Retina (tissue), 1 donor: ENCODE results near the gene SRP19.
"Not testable (repeated sequence)": the region's sequence is repeated elsewhere in the genome, so short reads cannot be mapped to it uniquely, and the experiment has no call there.

Source experiments
- DNase-seq: peaks from one replicate; pipeline ENCODE4 v3.0.0-alpha.2; 2016

Gene SRP19

DNA sequence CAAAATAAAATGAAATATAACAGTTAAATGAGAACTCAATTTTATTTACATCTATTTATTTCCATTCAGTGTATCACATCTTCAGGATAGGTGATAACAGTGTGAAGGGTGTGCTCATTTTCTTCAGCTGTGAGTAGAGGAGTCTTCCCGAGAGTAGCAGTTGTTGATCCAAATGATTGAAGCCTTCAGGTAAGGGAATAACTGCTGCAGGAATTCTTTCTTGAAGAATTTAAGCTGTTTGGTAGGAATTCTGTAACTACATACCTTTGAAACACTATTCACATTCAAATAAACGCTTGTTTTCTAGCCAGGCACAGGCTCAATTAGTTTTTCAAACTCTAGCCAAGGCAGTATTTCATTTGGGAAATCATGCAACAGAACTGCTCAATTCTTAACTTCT lies 15.3 kb downstream of the SRP19 start:
- DNase-seq, result no peak

DNA sequence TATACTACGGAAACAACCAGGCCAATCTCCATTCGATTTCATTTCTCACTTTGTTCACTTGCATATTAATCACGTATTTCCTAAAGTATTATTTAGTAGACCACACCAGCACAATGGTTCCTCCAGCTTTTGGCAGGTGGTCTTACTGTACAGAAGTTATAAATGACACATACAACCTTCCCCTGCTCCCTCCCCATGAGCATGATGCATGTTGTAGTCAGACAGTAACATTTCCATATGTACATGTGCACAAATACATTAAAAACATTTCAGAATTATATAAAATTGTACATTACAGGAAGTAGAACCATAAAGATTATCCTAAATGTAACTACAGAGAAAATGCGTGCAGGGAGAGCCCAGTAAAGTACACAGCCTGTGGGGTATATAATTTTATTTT lies 17.0 kb downstream of the SRP19 start:
- no peak for DNase-seq

DNA sequence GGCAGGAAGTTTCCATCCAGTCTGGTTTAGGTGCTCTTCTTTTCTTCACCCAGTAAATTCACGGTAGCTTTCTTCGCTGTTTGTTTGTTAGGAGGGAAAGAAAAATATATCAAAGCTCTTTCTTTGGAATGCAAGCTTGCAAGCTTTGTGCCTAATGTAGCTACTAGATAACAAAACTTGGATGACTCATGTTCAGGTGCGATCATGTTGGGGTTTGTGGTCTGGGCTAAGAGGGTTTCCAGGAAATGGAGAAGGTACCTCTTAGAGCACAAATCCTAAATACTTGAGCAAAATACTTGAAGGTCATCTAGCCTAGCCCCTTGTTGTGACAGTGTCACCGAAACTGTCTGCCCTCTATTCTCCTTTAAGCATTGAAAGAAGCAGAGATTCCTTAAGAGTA lies 17.7 kb downstream of the SRP19 start:
- no peak for DNase-seq

DNA sequence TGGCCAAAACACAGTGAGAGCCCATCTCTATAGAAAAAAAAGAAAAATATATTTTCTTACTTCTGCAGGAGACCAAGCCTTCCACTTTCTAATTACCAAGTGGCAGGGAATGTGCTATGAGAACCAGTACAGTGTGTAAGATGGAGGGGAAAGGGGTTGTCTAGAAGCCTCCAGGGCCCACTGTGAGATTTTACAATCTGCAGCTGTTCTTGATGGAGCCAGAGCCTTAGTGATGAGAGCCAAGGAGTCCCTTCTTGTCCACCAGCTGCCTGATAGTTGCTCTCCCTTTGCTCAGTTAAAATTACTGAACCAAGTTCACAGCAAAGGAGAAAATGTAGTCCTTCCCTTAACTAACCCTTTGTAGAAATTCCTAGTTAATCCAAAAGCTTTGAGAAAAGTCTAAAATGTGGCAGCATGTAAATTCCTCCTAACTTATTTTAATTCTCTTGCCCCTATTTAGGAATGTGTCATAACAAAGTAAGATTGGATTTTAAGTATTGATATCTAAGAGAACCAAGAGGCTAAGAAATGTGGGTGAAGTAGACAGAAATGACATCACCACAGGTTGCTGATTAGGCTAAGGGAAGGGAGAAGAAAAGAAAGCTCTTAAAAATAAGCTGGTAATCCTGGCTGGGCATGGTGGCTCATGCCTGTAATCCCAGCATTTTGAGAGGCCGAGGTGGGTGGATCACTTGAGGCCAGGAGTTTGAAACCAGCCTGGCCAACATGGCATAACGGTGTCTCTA lies 19.3 kb downstream of the SRP19 start:
- no peak for DNase-seq

DNA sequence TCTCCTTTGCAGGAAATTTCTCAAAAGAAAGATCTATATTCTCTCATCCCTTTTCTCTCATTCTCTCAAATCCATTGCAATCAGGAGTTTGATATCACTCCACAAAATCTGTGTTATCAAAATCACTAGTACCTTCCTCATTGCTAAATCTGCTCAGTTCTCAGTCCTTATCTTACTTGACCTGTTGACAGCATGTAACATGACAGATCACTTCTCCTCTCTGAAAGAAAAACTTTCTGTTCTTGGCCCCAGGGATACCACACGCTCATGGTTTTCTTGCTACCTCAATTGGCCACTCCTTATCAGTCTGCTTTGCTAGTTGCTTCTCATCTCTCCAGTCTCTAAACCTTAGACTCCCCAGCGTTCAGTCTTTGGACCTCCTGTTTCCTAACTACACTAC lies 22.1 kb downstream of the SRP19 start:
- DNase-seq, result no peak

DNA sequence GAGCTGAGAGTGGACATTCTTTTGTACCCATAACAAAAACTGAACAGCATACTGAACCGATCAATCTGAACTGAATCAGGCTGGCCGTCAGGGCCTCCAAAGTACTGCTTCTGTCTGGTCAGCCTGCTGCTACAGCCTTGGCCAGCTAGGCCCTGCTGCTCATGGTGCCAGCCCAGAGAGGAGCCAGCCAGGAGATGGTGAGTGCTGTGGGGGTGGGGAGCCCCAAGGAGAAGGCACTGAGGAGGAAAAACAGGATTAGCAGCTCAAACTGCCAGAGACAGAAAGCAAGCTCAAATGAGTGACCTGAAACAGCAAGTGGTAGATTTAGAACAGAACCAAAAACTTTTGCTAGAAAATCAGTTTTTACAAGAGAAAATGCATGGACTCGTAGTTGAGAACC lies 23.9 kb downstream of the SRP19 start:
- no peak for DNase-seq

DNA sequence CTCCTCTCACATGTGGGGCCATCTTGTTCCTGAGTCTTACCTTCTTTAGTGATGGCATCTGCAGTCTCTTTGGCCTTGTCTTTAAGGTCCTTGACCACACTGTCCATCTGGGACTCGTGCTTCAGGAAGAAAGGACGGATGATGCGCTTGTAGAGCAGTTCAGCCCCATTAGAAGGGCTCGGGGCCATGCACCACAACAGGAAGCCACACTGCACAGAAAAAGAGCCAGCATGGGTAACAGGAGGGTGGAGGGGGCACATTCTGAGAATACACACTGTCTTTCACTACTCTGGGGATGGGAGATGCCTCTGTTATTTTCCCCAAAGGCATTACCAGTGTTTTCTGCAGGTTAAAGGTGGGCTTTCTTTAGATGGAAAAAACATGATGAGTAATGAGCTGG lies 25.9 kb downstream of the SRP19 start:
- DNase-seq, result no peak

DNA sequence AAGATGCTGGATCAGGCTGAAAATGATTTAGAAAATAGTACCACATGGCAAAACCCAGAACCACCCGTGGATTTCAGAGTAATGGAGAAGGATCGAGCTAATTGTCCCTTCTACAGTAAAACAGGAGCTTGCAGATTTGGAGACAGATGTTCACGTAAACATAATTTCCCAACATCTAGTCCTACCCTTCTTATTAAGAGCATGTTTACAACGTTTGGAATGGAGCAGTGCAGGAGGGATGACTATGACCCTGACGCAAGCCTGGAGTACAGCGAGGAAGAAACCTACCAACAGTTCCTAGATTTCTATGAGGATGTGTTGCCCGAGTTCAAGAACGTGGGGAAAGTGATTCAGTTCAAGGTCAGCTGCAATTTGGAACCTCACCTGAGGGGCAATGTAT lies 31.0 kb downstream of the SRP19 start:
- not testable (repeated sequence) for DNase-seq

DNA sequence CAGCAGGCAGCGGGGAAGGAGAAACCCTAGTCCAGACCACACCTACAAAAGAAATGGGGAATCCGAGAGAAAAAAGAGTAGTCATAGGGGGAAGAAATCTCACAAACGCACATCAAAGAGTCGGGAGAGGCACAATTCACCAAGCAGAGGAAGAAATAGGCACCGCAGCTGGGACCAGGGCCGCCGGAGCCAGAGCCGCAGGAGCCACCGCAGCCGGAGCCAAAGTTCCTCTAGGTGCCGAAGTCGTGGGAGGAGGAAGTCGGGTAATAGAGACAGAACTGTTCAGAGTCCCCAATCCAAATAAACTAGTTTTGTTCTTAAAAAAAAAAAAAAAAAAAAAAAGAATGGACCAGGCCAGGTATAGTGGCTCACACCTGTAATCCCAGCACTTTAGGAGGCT lies 31.7 kb downstream of the SRP19 start:
- DNase-seq, result no peak

DNA sequence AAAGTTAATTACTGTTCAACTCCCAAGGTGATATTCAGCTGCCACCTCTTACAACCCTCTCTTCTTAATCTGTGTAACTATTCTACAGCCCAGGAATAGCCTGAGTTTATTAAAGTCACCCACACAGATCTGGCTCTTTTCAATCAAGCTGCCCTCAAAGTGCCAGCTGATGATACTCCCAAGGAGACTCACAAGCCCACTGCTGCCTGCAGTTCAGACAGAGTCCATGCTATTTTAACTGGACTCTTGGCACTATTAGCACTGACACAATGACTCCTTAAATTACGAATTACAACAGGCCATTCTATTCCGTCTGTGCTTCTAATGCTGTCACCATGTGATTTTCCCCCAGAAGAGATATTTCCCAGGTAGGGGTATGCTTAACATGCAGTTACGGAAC lies 34.6 kb downstream of the SRP19 start:
- no peak for DNase-seq

DNA sequence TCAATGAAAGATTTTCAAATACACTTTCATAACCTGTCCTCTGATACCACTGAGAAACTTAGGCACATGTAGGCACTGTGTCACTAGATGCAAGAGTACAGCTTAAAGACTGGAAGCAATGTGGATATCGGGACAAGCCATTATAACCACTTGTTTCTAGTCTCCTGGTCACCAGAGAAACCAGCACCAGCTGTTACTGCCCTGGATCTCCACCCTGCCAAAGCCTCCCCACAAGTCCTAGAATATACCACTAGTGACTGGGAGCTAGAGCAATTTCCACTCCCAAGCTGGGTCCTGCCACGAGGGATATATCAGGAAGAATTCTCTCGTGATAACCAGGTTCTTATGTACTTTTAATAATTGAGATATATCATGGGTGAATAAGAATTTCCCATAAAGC lies 41.5 kb downstream of the SRP19 start:
- no peak for DNase-seq

DNA sequence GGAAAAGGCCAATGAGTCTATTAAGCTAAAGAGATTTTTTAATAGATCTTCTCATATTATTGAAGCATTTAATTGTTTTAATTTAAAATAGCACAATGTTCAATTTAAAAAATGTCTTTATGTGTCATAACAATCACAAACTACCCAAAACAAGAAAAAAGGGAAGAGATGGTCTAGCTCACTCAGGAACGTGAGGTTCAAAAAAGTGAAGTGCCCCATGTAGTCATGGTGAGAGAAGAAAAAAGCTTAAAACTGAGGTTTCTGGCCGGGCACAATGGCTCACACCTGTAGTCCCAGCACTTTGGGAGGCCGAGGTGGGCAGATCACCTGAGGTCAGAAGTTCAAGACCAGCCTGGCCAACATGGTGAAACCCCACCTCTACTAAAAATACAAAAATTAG lies 43.9 kb downstream of the SRP19 start:
- DNase-seq, result not testable (repeated sequence)

DNA sequence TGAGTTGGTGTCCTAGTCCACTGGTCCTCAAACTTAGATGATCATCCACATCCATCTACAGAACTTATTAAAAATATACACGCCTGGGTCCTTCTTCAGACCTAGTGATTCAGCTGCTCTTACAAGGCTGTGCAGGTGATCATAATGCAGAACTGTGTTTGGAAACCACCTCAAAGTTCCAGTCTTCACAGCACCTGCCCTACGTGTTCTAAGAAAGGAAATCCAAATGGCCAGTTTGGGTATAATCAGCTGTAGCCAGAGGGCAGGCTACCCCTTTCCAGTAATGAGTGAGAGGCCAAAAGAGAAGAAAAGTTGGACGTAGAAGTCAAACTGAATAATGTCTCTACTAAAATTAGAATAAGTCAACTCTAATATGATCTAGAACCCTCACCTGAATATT lies 45.5 kb downstream of the SRP19 start:
- DNase-seq, result no peak

DNA sequence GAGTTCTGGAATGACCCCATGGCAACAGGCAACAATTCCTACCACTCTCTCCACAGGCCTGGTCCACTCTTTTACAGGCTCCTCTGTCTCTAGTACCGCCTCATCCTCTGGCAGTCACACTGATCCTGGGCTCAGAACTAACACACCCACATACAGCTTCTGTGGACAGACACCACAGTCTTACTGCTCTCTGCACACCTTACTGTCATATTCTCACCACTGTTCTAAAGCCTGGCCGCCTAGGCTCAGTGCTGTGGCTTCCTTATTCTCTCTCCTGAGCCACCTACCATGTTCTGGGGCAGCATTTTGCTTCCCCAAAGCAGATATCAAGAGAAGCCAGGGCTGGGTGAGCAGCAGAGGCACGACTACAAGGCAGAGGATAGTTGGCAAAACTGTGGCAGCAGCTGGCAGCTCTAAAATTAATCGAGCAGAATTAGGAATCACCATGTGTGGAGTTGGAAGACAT lies 46.1 kb downstream of the SRP19 start:
- DNase-seq, result no peak

DNA sequence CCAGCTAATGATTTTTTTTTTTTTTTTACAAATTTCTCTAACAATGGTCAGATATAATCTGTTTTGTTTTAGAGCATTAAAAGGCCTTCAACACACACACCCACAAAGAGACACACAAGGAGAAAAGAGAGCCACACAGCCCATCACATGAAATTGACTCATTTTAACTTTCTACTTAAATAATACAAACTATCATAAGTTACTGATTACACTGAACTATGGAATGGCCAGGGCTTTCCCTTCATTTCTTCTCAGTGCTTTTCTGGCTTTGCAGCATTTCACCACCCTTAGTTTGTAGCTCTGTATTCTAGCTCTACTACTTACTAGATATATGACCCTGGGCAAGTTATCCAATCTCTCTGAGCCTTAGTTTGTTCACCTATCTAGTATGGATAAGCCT lies 47.8 kb downstream of the SRP19 start:
- no peak for DNase-seq

DNA sequence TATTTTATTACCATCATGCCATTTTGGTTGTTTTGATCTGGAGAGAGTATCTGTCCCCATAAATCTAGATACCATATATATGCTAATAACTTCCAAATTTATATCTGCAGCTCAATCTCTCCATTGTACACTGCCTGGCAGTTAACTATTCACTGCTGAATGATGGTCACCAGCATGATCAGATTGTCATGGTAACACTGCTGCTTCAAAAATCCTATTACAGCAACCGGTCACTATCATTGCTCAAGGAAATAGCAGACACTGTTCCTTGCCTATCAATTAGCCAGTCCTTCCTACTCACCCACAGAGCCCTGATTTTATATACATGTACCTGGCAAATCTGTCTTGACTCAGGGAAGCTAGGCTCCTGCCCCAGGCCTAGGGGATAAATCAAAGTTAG lies 49.4 kb downstream of the SRP19 start:
- DNase-seq, result no peak

DNA sequence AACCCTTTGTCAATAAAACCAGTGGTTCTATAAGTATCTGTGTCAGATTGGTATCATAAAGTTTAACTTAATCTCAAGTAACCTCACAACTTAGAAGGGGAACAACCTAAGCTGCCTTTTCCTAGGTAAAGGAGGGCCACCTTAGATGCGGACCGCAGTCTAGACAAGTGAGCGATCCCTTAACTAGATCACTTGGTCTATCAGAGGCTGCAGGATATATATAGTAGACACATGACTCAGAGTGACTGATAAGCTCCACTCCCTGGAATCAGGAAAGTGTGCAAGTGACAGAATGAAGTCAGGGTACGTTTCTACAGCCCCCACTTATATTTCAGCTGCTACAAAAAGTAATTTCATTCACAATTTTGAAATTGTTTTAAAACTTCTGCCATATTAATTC lies 53.5 kb downstream of the SRP19 start:
- DNase-seq, result no peak

DNA sequence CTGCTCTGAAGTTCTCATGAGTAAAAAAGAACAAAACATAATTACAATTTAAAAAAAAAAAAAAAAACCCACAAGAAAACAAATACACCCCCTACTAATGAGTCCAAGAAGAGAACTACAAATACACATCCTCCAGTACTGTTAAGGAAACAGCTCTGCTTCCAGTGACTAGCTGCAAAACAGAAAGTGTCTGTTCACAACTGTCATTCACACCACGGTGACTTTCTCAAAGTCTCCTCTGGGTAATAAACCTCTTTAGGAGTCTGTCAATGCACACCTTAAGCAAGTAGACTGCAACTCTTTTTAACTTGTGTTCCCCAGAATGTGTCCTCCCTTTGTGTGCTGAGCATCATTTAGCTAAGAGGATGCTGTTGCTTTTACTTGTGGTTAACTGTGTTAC lies 54.7 kb downstream of the SRP19 start:
- DNase-seq, result no peak

DNA sequence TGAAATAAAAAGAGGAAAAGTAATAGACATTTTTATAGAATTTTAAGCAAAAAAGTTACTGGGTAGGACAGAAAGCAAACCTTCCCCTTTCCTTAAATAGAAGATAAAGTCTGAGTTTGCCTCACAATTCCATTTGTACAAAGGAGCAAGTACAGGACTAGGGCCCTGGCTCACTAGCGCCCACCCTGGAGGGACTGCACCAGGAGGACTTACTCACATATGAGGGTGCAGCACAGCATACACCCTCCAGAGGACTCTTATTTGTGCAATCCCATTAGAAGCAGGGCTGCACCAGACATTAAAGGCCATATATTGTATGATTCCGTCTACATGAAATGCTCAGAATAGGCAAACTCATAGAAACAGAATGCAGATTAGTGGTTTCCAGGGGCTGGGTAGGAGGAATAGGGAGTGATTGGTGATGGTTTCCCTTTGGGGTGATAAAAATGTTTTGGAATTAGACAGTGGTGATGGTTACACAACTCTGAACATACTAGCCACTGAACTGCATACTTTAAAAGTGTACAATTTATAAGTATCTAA lies 56.4 kb downstream of the SRP19 start:
- DNase-seq, result no peak

DNA sequence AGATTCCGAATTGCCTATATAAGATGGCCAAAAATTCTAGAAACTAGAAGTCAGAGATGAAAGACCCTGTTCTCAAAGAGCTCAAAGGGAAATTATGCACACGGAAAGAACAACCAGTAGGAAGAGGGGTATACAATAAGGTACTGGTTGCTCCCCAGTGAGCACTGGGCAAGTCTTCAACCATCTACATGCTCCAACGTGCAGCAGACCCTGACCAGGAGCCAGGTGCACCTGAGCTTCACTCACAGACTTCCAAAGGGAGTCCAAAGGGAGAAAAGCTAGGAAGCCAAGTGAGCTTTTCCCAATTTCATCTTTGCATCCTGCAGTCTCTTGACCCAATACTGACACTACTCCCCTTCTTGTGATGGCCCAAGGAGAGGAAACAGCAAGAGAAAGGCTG lies 57.0 kb downstream of the SRP19 start:
- no peak for DNase-seq

DNA sequence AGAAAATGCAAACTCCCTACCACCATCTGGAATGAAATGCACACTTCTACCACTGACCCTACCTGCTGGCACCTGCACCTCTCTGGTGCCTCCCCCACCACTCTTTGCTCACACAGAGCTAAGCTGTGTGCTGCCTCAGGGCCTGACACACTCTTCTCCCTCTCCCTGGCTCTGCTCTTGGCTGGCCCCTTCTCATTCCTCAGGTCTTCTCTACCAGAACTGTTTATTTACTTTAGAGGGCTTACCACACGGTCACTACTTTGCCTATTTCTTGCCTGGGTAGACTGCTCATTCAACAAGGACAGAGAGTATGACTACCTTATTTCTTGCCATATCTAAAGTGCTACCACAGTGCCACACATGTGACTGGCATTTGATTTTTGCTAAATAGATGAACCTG lies 57.6 kb downstream of the SRP19 start:
- DNase-seq, result no peak
